GM21447 (cell line): ENCODE results near the gene SUMO4.

Experiments
- ATAC-seq: cut with Tn5 transposase; IDR thresholded peaks from one replicate; pipeline ENCODE4 v1.9.1; 2021; ENCODE audit not compliant: unreplicated experiment

SUMO4 gene

GRCh38 chr6:149389509-149390297, 10.4 kb upstream of the SUMO4 start:
- no peak for ATAC-seq

GRCh38 chr6:149392093-149392492, 8.0 kb upstream of the SUMO4 start:
- no peak for ATAC-seq

GRCh38 chr6:149392535-149392934, 7.5 kb upstream of the SUMO4 start:
- no peak for ATAC-seq

- no peak for ATAC-seq
Observed at GRCh38 chr6:149393002-149393679, 6.9 kb upstream of the SUMO4 start.

- no peak for ATAC-seq
Observed at GRCh38 chr6:149395185-149395584, 4.9 kb upstream of the SUMO4 start.

- no peak for ATAC-seq
Observed at GRCh38 chr6:149397384-149397783, 2.7 kb upstream of the SUMO4 start.

GRCh38 chr6:149403534-149403933, 3.5 kb downstream of the SUMO4 start:
- no peak for ATAC-seq

GRCh38 chr6:149405823-149406765, 6.0 kb downstream of the SUMO4 start:
- ATAC-seq: no peak

GRCh38 chr6:149409617-149410016, 9.6 kb downstream of the SUMO4 start:
- no peak for ATAC-seq

- ATAC-seq: no peak
Observed at GRCh38 chr6:149410557-149410956, 10.5 kb downstream of the SUMO4 start.

- ATAC-seq: no peak
Observed at GRCh38 chr6:149414009-149414408, 13.9 kb downstream of the SUMO4 start.

- ATAC-seq: no peak
Observed at GRCh38 chr6:149414821-149415220, 14.8 kb downstream of the SUMO4 start.

- no peak for ATAC-seq
Observed at GRCh38 chr6:149419696-149420404, 19.8 kb downstream of the SUMO4 start.

- ATAC-seq: no peak
Observed at GRCh38 chr6:149421132-149421531, 21.1 kb downstream of the SUMO4 start.

- no peak for ATAC-seq
Observed at GRCh38 chr6:149422581-149422980, 22.5 kb downstream of the SUMO4 start.

GRCh38 chr6:149423964-149424440, 23.9 kb downstream of the SUMO4 start:
- no peak for ATAC-seq

- no peak for ATAC-seq
Observed at GRCh38 chr6:149425224-149425623, 25.2 kb downstream of the SUMO4 start.

GRCh38 chr6:149425754-149426153, 25.7 kb downstream of the SUMO4 start:
- ATAC-seq: no peak

- ATAC-seq: no peak
Observed at GRCh38 chr6:149428606-149429005, 28.5 kb downstream of the SUMO4 start.
